ENCODE measurements around the gene NCOA3.

DNA sequence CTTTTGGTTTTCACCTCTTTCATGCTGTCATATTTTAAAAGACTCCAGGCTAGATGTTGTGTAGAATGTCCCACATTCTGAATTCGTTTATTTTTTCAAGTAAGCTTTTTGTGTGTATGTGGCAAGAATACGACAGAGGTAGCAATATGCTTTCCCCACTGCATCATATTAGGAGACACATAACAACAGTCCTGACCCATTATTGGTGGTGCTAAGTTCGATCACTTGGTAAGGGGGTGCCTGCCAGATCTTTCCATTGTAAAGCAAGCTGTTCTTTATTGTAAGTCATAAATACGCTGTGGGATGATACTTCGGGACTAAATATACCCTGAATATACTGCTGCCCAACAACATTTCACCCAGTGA lies 588 bp upstream of the NCOA3 start:
- TF ChIP-seq, protein P1, sequence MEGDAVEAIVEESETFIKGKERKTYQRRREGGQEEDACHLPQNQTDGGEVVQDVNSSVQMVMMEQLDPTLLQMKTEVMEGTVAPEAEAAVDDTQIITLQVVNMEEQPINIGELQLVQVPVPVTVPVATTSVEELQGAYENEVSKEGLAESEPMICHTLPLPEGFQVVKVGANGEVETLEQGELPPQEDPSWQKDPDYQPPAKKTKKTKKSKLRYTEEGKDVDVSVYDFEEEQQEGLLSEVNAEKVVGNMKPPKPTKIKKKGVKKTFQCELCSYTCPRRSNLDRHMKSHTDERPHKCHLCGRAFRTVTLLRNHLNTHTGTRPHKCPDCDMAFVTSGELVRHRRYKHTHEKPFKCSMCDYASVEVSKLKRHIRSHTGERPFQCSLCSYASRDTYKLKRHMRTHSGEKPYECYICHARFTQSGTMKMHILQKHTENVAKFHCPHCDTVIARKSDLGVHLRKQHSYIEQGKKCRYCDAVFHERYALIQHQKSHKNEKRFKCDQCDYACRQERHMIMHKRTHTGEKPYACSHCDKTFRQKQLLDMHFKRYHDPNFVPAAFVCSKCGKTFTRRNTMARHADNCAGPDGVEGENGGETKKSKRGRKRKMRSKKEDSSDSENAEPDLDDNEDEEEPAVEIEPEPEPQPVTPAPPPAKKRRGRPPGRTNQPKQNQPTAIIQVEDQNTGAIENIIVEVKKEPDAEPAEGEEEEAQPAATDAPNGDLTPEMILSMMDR (IDR thresholded peaks at IDR 0.05), result no peak
- TF ChIP-seq EP300 (IDR thresholded peaks at IDR 0.05) (no peak), POLR2AphosphoS5 (IDR thresholded peaks at IDR 0.05) (no peak)
